ENCODE measurements around the gene TLE2.

Gene TLE2

DNA sequence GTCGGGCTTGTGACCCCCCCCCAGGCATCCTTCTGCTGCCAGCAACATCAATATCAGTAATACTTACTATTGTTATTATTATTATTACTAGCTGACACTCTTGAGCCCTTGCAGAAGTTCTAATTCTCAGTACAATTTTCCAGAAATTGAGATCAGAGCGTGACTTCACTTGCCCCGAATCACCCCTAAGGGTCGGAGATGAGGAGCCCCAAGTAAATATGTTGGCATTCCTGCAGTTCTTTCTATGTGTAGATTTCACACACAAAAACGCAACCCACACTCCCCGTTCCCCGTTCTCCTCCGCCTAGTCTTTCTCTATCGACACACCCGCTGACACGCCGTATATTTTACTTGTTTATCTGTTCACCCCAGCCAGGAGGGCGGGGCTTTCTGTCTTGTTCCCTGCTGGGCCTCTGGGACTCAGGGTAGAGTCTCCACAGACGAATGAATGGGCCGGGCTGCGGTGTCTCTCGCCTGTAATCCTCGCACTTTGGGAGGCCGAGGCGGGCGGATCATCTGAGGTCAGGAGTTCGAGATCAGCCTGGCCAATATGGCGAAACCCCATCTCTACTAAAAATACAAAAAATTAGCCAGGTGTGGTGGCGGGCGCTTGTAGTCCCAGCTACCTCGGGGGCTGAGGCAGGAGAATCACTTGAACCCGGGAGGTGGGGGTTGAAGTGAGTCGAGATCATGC lies 18.6 kb upstream of the TLE2 start:
- no peak overlapping the region for H2AFZ ChIP-seq (ENCODE audit: low read depth, low read length, severe bottlenecking)
- H4K20me1 ChIP-seq (ENCODE audit: low read depth, low read length) = no peaks in the 10 kb centered on the region
- H3K4me2 ChIP-seq (ENCODE audit: low read depth, low read length, poor library complexity, severe bottlenecking) = no peak overlapping the region
- no peak overlapping the region for H3K9ac ChIP-seq (ENCODE audit: low read length)
- H3K9me2 ChIP-seq (replicated peaks; ENCODE audit: insufficient read depth, low read length) = no peaks in the 10 kb centered on the region
- H3K4me3 ChIP-seq (ENCODE audit: insufficient read depth, low read length, poor library complexity, severe bottlenecking) = no peak overlapping the region
- TF ChIP-seq, protein P1, sequence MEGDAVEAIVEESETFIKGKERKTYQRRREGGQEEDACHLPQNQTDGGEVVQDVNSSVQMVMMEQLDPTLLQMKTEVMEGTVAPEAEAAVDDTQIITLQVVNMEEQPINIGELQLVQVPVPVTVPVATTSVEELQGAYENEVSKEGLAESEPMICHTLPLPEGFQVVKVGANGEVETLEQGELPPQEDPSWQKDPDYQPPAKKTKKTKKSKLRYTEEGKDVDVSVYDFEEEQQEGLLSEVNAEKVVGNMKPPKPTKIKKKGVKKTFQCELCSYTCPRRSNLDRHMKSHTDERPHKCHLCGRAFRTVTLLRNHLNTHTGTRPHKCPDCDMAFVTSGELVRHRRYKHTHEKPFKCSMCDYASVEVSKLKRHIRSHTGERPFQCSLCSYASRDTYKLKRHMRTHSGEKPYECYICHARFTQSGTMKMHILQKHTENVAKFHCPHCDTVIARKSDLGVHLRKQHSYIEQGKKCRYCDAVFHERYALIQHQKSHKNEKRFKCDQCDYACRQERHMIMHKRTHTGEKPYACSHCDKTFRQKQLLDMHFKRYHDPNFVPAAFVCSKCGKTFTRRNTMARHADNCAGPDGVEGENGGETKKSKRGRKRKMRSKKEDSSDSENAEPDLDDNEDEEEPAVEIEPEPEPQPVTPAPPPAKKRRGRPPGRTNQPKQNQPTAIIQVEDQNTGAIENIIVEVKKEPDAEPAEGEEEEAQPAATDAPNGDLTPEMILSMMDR (IDR thresholded peaks at IDR 0.05; ENCODE audit: insufficient read depth, low read length, poor library complexity, severe bottlenecking) = no peak
- no peak for TF ChIP-seq EZH2phosphoT487 (conservative IDR thresholded peaks at IDR 0.05; ENCODE audit: low read length)
- H3K79me2 ChIP-seq (ENCODE audit: insufficient read depth, low read length) = no peaks in the 10 kb centered on the region
- H3K9me3 ChIP-seq (ENCODE audit: insufficient read depth, low read length) = no peaks in the 10 kb centered on the region
- H3F3A ChIP-seq (ENCODE audit: insufficient read depth) = no peaks in the 10 kb centered on the region
- H3K27me3 ChIP-seq (ENCODE audit: low read length) = no peaks in the 10 kb centered on the region
- no peaks in the 10 kb centered on the region for H3K36me3 ChIP-seq (ENCODE audit: low read length)
- no peak overlapping the region for H3K27ac ChIP-seq (ENCODE audit: low read depth, low read length)

DNA sequence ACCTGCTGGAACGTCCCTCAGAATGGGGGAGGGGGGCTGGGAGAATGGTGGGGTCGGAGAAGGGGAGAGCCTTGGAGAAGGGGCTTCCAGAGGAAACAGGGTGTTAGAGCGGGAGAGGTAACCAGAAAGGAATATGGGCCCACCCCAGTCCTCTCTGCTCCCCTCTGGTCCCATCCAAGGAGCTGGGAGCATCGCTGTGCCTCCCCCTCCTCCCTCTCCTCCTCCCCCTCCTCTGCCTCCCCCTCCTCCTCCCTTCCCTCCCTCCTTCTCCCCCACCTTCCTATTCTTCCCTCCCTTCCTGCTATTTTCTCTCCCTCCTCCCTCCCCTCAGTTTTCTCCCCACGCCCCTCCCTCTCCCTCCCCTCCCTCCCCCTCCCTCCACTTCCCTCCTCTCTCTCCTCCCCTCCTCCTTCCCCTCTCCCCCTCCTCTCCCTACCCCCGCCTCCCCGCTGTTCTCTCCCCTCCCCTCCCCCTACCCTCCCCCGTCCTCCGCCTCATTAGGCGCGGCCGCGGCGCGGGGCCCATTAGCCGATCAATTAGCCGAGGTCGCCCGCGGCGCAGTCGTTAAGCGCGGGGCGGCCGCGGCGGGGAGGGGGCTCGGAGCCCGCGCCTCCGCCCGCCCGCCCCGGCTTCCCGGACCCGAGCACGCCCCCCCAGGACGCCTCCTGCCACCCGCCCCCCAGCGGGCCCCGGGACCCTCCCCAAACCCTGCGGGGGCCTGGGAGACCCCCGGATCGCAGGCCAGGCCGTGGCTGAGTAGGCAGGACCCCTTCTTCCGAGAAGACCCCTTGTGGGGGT lies 17.8 kb upstream of the TLE2 start:
- H3K27ac ChIP-seq (ENCODE audit: low read depth, low read length) = no peak overlapping the region
- no peak overlapping the region for H3K4me3 ChIP-seq (ENCODE audit: insufficient read depth, low read length, poor library complexity, severe bottlenecking)
- no peaks in the 10 kb centered on the region for H3K79me2 ChIP-seq (ENCODE audit: insufficient read depth, low read length)
- H3K36me3 ChIP-seq (ENCODE audit: low read length) = no peaks in the 10 kb centered on the region
- no peak overlapping the region for H3K4me2 ChIP-seq (ENCODE audit: low read depth, low read length, poor library complexity, severe bottlenecking)
- H3K27me3 ChIP-seq (ENCODE audit: low read length) = no peaks in the 10 kb centered on the region
- H3K9me2 ChIP-seq (replicated peaks; ENCODE audit: insufficient read depth, low read length) = no peaks in the 10 kb centered on the region
- H2AFZ ChIP-seq (ENCODE audit: low read depth, low read length, severe bottlenecking) = no peak overlapping the region
- TF ChIP-seq, protein P1 (IDR thresholded peaks at IDR 0.05; ENCODE audit: insufficient read depth, low read length, poor library complexity, severe bottlenecking) = no peak
- TF ChIP-seq EZH2phosphoT487 (conservative IDR thresholded peaks at IDR 0.05; ENCODE audit: low read length) = no peak
- no peak overlapping the region for H3K9ac ChIP-seq (ENCODE audit: low read length)
- no peaks in the 10 kb centered on the region for H4K20me1 ChIP-seq (ENCODE audit: low read depth, low read length)
- no peaks in the 10 kb centered on the region for H3K9me3 ChIP-seq (ENCODE audit: insufficient read depth, low read length)
- H3F3A ChIP-seq (ENCODE audit: insufficient read depth) = no peaks in the 10 kb centered on the region

DNA sequence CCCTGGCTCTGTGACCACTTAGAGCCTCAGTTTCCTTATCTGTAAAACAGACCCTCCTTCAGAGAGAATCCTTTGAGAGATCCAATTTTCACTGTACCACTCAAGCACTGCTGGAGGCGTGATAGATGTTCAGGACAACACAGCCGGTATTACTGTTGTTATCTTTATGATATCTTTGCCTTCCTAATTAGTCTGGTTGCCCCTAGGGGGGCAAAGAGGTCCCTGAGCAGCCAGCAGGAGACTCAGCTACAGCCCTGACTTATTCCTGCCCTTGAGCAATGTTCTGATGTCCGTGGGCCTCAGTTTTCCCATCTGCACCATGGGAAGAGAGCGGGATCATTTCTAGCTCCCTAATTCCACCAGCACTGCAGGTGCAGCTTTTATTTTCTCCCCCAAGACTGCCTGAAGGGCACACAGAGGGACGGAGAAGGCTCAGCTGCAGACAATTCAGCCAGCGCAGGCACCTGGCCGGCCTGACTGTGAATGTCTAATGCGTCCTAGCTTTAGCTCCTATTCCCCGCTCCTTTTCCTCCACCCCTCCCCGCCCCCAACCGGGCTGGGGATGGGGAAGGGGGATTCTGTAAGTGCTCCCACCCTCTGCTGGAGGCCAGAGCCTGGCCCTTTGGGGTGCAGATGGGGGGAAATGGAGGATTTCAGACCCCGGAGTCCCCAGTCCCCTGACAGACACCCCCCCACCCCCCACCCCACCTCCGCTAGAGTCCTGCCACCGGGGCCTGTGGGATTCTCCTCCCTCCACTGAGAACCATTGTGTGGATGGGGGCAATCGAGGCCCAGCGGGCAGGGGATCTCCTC lies 17.0 kb upstream of the TLE2 start:
- H3K27me3 ChIP-seq (ENCODE audit: low read length) = no peaks in the 10 kb centered on the region

More for the DNA sequence above, 17.0 kb upstream of the TLE2 start:
- H3K9ac ChIP-seq (ENCODE audit: low read length) = no peak overlapping the region
- no peak overlapping the region for H3K4me2 ChIP-seq (ENCODE audit: low read depth, low read length, poor library complexity, severe bottlenecking)
- H3K4me3 ChIP-seq (ENCODE audit: insufficient read depth, low read length, poor library complexity, severe bottlenecking) = no peak overlapping the region
- no peaks in the 10 kb centered on the region for H3K9me2 ChIP-seq (replicated peaks; ENCODE audit: insufficient read depth, low read length)
- no peaks in the 10 kb centered on the region for H3K9me3 ChIP-seq (ENCODE audit: insufficient read depth, low read length)
- H4K20me1 ChIP-seq (ENCODE audit: low read depth, low read length) = no peaks in the 10 kb centered on the region
- TF ChIP-seq, protein P1 (IDR thresholded peaks at IDR 0.05; ENCODE audit: insufficient read depth, low read length, poor library complexity, severe bottlenecking) = no peak
- TF ChIP-seq EZH2phosphoT487 (conservative IDR thresholded peaks at IDR 0.05; ENCODE audit: low read length) = no peak
- no peak overlapping the region for H2AFZ ChIP-seq (ENCODE audit: low read depth, low read length, severe bottlenecking)
- no peaks in the 10 kb centered on the region for H3K79me2 ChIP-seq (ENCODE audit: insufficient read depth, low read length)
- no peaks in the 10 kb centered on the region for H3K36me3 ChIP-seq (ENCODE audit: low read length)
- H3K27ac ChIP-seq (ENCODE audit: low read depth, low read length) = no peak overlapping the region
- H3F3A ChIP-seq (ENCODE audit: insufficient read depth) = no peaks in the 10 kb centered on the region

All from SU-DHL-6 (cell line).